Peyer's patch (tissue), 4 donors: ENCODE measurements around the gene SUN3. TPM values are rescaled to one million over a fixed set of nuclear protein-coding genes. Genes with fewer than 3 reads are reported as not detected.

Experiments
- DNase-seq, 3 donors: peaks; one replicate each; pipeline ENCODE4 v3.0.0-alpha.2; 2017 to 2019
- H3K27ac ChIP-seq, 4 donors: fragments of 200-600 bp; sonication (generic); one replicate each; pipeline ENCODE4 v1.5.1; 2016 to 2019
- H3K27me3 ChIP-seq, 2 donors: fragments of 200-600 bp; sonication (generic); one replicate each; pipeline ENCODE4 v1.5.1; 2019
- H3K36me3 ChIP-seq, 3 donors: fragments of 200-600 bp; sonication (generic); one replicate each; pipeline ENCODE4 v1.5.1; 2016 to 2019
- H3K4me1 ChIP-seq, 4 donors: fragments of 200-600 bp; sonication (generic); one replicate each; pipeline ENCODE4 v1.5.1; 2016 to 2019
- H3K4me3 ChIP-seq, 4 donors: fragments of 200-600 bp; sonication (generic); 1 replicate in 3 of 4; 2 replicates in 1 of 4; pipeline ENCODE4 v1.5.1; 2016 to 2019; ENCODE audit warnings: mild to moderate bottlenecking in 1 of 4
- H3K9me3 ChIP-seq, 4 donors: fragments of 200-600 bp; sonication (generic); one replicate each; pipeline ENCODE4 v1.5.1; 2016 to 2019; ENCODE audit warnings: mild to moderate bottlenecking in 1 of 4
- POLR2A ChIP-seq, 2 donors: fragments of 450-650 bp; IDR thresholded peaks; one replicate each; pipeline ENCODE4 v1.5.1; 2017; ENCODE audit warnings: antibody characterized with exemption in 2 of 2, mild to moderate bottlenecking in 2 of 2, moderate library complexity in 2 of 2
- total RNA-seq, 4 donors: library from RNA; depleted of rRNA; stranded (reverse); fragments of >200 nt; gene quantifications; one replicate each; pipeline ENCODE4 v1.1.0, GENCODE V29; 2016
- TF ChIP-seq, protein P1 (sequence below), 6 experiments: fragments of 450-650 bp in 4 of 6; fragments of 200-600 bp in 2 of 6; sonication (generic) in 1 of 6; IDR thresholded peaks; one replicate each; pipeline ENCODE4 v1.5.1; 2017 to 2019; ENCODE audit warnings: antibody characterized with exemption in 6 of 6, mild to moderate bottlenecking in 3 of 6, moderate library complexity in 1 of 6

Gene SUN3
- total RNA-seq, 4 donors from 2014 or later = not detected

DNA sequence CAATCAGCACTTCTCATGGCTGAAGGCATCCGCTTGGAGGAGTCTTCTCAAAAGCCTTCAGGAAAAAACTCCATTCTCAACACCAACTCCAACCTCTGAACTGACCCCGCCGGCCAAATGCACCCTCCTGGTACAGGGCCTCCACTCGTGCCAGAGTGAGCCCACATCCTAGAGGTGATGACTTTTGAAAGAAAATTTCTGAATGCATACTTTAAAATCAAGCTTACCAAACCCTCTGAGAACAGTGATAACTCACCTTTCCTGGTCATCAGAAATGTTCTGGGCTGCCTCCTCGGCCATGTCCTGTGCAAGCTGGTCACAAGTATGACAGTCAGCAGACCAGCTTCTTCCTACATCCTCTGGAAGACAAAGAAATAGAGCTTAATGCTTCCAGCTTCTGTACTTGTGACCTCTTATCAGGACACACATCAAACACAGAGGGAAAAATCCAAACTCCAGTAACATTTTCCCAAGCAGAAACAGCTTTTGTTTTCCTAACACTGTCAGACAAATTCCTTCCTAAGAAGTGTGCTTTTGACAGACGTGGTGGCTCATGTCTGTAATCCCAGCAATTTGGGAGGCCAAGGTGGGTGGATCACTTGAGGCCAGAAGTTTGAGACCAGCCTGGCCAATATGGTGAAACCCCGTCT is 80.6 kb downstream of the SUN3 start, which contains the start of gene PKD1L1:
Gene PKD1L1, minus strand, starts transcription at position 326 of the 650 bp plus-strand sequence. Its CDS starts 26 bp downstream, at position 300.
- TF ChIP-seq POLR2A (IDR thresholded peaks at IDR 0.05) = no peak
- TF ChIP-seq, protein P1, sequence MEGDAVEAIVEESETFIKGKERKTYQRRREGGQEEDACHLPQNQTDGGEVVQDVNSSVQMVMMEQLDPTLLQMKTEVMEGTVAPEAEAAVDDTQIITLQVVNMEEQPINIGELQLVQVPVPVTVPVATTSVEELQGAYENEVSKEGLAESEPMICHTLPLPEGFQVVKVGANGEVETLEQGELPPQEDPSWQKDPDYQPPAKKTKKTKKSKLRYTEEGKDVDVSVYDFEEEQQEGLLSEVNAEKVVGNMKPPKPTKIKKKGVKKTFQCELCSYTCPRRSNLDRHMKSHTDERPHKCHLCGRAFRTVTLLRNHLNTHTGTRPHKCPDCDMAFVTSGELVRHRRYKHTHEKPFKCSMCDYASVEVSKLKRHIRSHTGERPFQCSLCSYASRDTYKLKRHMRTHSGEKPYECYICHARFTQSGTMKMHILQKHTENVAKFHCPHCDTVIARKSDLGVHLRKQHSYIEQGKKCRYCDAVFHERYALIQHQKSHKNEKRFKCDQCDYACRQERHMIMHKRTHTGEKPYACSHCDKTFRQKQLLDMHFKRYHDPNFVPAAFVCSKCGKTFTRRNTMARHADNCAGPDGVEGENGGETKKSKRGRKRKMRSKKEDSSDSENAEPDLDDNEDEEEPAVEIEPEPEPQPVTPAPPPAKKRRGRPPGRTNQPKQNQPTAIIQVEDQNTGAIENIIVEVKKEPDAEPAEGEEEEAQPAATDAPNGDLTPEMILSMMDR (IDR thresholded peaks at IDR 0.05) = no peak
- H3K4me1 ChIP-seq = no peaks in the 10 kb centered on the region
- no peak within 1 kb of the TSS for H3K4me3 ChIP-seq
- DNase-seq = no peak
- H3K36me3 ChIP-seq = no peaks in the 10 kb centered on the region
- H3K27ac ChIP-seq = no peak within 1 kb of the TSS
- H3K9me3 ChIP-seq = no peaks in the 10 kb centered on the region
- H3K27me3 ChIP-seq = no peaks in the 10 kb centered on the region

DNA sequence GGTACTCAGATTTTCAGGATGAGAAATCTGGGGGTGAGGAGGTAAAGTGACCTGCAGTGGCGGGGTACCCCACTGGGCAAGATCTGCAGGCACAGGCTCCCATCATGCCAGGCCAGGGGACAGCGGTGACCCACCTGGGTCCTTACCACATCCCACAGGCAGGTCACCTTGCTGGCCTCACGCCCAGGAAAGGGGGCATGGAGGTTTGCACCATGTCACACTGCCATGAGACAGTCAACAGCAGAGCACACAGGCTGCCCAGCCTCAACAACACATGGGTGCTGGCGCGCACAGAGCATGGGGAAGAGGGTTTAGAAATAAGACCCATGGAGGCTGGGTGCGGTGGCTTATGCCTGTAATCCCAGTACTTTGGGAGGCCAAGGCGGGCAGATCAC is 81.6 kb downstream of the SUN3 start:
- H3K36me3 ChIP-seq = no peaks in the 10 kb centered on the region
- no peak for DNase-seq
- H3K27me3 ChIP-seq = no peaks in the 10 kb centered on the region
- H3K4me1 ChIP-seq = no peaks in the 10 kb centered on the region
- H3K9me3 ChIP-seq = no peaks in the 10 kb centered on the region
- TF ChIP-seq, protein P1 (IDR thresholded peaks at IDR 0.05) = no peak
- TF ChIP-seq POLR2A (IDR thresholded peaks at IDR 0.05) = no peak
- no peak overlapping the region for H3K27ac ChIP-seq
- H3K4me3 ChIP-seq = no peak overlapping the region

DNA sequence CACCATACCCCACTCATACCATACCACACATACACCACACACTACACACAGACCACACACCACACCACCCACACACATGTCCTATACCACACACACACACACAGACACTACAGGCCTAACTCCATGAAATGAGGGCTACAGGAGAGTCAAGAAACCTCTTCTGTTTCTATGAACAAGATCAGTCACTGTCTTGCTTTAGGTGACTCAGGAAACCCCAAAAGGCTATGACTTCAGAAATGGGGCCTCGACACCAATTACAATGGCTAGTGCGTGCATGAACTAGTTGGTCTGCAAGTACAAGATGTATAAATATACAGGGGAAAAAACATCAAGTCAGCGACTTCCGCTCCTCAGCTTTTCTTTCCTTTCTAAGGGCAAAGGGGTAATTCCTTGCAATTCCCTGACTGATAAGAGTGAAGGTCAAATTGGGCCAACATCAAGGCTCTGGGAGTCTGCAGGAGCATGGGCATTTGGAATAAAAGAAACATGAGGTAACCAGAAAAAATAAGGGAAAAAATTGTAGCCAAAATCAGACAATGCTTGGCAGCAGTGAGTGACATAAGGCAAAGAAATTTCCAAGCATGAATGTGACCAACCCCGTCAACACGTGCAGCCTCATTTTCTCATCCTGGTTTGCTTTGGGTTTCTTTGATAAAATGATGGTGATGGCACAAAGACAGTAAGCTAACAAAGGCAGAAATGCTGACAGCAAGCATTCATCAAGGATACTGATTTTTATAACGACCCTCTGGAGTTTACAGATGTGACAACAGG is 82.1 kb downstream of the SUN3 start:
- Histone ChIP-seq H3K27ac (no peak overlapping the region), H3K27me3 (no peaks in the 10 kb centered on the region), H3K36me3 (no peaks in the 10 kb centered on the region), H3K4me1 (no peaks in the 10 kb centered on the region), H3K9me3 (no peaks in the 10 kb centered on the region), H3K4me3 (no peak overlapping the region)
- TF ChIP-seq, protein P1 (IDR thresholded peaks at IDR 0.05) = no peak
- TF ChIP-seq POLR2A (IDR thresholded peaks at IDR 0.05) = no peak
- no peak for DNase-seq

DNA sequence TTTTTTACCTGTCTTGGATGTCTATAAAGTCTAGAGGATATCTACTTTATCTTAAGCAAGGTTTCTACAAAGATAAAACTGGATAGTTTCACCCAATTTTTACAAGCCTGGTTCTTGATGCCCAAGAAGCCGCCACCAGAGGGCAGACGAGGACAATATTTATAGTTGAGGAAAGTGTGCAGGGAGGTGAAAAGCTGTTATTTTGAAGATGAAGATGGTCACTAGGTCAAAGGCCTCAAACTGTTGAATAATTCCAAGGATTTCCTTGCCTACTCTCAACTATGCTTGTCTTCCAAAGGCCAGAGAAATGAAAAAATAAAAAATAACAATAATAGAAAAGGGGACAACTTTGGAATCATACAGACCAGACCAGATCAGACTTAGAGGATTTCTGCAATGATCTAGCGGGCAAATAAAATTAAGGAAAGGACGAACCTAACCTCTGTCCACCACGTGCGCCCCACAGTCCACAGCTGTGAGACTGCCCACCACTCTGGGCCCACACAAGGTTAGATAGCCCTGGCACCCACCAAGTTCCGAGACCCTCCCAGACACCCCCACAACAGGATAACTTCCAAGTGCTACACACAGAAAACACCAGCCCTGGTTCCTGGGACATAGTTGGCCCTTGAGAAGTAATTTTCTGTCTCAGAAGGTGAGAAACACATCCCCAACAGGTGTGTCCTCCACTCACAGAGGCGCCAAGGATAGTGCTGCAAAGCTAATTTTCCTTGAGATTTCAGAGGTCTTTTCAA is 83.5 kb downstream of the SUN3 start:
- Histone ChIP-seq H3K27ac (no peak overlapping the region), H3K4me1 (peaks cover 0 to 5% (median 0%) of the 10 kb centered on the region in 4 donors), H3K9me3 (no peaks in the 10 kb centered on the region), H3K27me3 (no peaks in the 10 kb centered on the region), H3K4me3 (no peak overlapping the region), H3K36me3 (no peaks in the 10 kb centered on the region)
- DNase-seq = peak; percentile 77 to 93 (median 92)
- TF ChIP-seq POLR2A (IDR thresholded peaks at IDR 0.05) = no peak
- TF ChIP-seq, protein P1 (IDR thresholded peaks at IDR 0.05) = peak; percentile 70 to 87 (median 78)

DNA sequence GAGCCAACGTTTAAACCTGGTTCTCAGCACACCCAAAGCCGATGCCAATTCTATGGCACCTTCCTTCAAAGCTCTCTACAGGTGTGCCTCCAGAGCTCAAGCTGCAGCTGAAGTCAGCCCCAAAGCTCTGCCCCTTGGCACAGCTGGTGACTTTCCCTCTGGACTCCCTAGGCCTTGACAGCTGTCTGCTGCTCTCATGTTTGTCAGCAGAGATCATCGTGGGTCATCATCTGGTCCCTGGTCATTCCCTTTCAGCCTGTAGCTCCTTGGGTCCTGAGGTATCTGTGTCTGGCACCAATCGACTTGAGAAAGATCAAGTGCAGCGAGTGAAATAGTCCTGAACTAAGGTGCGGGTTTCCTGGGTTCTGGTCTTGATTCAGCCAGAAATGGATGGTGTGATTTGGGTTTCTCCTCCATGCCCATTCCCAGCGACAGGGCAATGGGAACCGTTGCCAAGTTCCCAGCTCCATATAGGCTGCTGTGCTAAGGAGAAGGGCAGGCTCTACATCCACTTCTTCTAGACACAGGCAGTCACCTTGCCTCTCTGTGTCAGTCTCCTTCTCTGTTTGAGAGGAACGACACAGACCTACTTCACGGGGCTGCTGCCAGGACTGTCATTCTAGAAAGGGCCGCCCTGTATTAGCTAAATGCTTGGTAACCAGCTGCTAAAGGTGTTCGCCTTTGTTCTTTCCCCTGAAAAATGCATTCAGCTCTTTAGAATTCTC is 84.2 kb downstream of the SUN3 start:
- TF ChIP-seq, protein P1 (IDR thresholded peaks at IDR 0.05) = no peak
- TF ChIP-seq POLR2A (IDR thresholded peaks at IDR 0.05) = no peak
- Histone ChIP-seq H3K4me1 (peaks cover 0 to 11% (median 0%) of the 10 kb centered on the region in 4 donors), H3K9me3 (no peaks in the 10 kb centered on the region), H3K36me3 (no peaks in the 10 kb centered on the region), H3K27ac (no peak overlapping the region), H3K27me3 (no peaks in the 10 kb centered on the region), H3K4me3 (no peak overlapping the region)
- DNase-seq = no peak
